Measurements from ENCODE around the gene RDH16.
"Not testable (repeated sequence)": the region's sequence is repeated elsewhere in the genome, so short reads cannot be mapped to it uniquely, and the experiment has no call there.

DNA sequence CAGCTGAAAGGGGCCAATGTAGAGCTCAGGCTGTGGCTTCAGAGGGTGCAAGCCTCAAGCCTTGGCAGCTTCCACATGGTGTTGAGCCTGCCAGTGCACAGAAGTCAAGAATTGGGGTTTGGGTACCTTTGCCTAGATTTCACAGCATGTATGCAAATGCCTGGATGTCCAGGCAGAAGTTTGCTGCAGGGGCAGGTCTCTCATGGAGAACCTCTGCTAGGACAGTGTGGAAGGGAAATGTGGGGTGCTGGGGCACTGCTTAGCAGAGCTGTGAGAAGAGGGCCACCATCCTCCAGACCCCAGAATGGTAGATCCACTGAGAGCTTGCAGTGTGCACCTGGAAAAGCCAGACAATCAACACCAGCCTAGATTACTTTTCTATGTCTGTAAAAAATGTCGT is 14.0 kb downstream of the RDH16 start:
- TF ChIP-seq, protein P1, sequence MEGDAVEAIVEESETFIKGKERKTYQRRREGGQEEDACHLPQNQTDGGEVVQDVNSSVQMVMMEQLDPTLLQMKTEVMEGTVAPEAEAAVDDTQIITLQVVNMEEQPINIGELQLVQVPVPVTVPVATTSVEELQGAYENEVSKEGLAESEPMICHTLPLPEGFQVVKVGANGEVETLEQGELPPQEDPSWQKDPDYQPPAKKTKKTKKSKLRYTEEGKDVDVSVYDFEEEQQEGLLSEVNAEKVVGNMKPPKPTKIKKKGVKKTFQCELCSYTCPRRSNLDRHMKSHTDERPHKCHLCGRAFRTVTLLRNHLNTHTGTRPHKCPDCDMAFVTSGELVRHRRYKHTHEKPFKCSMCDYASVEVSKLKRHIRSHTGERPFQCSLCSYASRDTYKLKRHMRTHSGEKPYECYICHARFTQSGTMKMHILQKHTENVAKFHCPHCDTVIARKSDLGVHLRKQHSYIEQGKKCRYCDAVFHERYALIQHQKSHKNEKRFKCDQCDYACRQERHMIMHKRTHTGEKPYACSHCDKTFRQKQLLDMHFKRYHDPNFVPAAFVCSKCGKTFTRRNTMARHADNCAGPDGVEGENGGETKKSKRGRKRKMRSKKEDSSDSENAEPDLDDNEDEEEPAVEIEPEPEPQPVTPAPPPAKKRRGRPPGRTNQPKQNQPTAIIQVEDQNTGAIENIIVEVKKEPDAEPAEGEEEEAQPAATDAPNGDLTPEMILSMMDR (IDR thresholded peaks at IDR 0.05), result not testable (repeated sequence)
- not testable (repeated sequence) for TF ChIP-seq POLR2A (IDR thresholded peaks at IDR 0.05)
